ENCODE data around the gene OPHN1. TPM values are rescaled to one million over a fixed set of nuclear protein-coding genes. Genes with fewer than 3 reads are reported as not detected.

The OPHN1 gene, protein sequence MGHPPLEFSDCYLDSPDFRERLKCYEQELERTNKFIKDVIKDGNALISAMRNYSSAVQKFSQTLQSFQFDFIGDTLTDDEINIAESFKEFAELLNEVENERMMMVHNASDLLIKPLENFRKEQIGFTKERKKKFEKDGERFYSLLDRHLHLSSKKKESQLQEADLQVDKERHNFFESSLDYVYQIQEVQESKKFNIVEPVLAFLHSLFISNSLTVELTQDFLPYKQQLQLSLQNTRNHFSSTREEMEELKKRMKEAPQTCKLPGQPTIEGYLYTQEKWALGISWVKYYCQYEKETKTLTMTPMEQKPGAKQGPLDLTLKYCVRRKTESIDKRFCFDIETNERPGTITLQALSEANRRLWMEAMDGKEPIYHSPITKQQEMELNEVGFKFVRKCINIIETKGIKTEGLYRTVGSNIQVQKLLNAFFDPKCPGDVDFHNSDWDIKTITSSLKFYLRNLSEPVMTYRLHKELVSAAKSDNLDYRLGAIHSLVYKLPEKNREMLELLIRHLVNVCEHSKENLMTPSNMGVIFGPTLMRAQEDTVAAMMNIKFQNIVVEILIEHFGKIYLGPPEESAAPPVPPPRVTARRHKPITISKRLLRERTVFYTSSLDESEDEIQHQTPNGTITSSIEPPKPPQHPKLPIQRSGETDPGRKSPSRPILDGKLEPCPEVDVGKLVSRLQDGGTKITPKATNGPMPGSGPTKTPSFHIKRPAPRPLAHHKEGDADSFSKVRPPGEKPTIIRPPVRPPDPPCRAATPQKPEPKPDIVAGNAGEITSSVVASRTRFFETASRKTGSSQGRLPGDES
- 10 to 100 TPM in 2 of 4 donors, 1 to 10 TPM in 2; 6.9 to 14.0 (median 10.2) TPM for total RNA-seq

GRCh38 chrX:68433155-68433980 lies at the start of gene OPHN1:
TSS of gene OPHN1 (minus strand) at chrX:68433495. CDS start at chrX:68433020, 475 bp downstream.
- WGBS, 2 donors (ENCODE audit: low coverage in 1 of 2): no CpG with 5 or more reads among the region's 57 CpGs
- Histone ChIP-seq H3K27ac (peak within 1 kb of the TSS; percentile 82 to 88 (median 86)), H3K9me3 (no peaks in the 10 kb centered on the region), H3K27me3 (no peaks in the 10 kb centered on the region), H3K4me3 (peak within 1 kb of the TSS; percentile 63 to 67), H3K36me3 (no peaks in the 10 kb centered on the region), H3K4me1 (peaks cover 0 to 25% (median 0%) of the 10 kb centered on the region in 3 donors)
- ATAC-seq: peak; percentile 93
- TF ChIP-seq CTCF (IDR thresholded peaks at IDR 0.05) (no peak), POLR2A (IDR thresholded peaks at IDR 0.05) (peak in 1 of 2 donors; percentile 3)

DNA sequence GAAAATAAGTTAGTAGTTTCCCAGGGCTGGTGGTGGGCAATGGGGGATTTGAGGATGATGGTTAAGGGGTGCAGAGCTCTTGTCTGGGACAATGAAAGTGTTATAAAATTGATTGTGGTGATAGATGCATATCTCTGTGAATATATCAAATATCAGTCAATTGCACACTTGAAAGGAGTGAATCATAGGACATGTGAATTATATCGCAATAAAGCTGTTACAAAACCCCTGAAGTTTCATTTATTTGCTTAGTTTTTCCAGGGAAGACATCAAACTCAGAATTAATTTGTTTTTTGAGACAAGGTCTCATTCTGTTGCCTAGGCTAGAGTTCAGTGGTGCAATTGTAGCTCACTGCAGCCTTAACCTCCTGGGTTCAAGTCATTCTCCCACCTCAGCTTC lies 47.7 kb upstream of the OPHN1 start:
- WGBS, 2 donors (ENCODE audit: low coverage in 1 of 2): 91 to 100% methylated on average over 1 of the region's 1 CpG
- no peak for ATAC-seq
- H3K4me1 ChIP-seq: no peaks in the 10 kb centered on the region
- no peaks in the 10 kb centered on the region for H3K9me3 ChIP-seq
- H3K27me3 ChIP-seq: no peaks in the 10 kb centered on the region
- TF ChIP-seq POLR2A (IDR thresholded peaks at IDR 0.05): no peak
- no peak for TF ChIP-seq CTCF (IDR thresholded peaks at IDR 0.05)
- no peak for TF ChIP-seq POLR2AphosphoS5 (IDR thresholded peaks at IDR 0.05)
- TF ChIP-seq EP300 (IDR thresholded peaks at IDR 0.05): no peak
- H3K27ac ChIP-seq: no peak overlapping the region
- H3K36me3 ChIP-seq: no peaks in the 10 kb centered on the region
- no peak overlapping the region for H3K4me3 ChIP-seq

GRCh38 chrX:68464796-68465195 lies 31.5 kb upstream of the OPHN1 start:
- WGBS, 2 donors (ENCODE audit: low coverage in 1 of 2): 66 to 80% methylated on average over 1 to 3 of the region's 4 CpGs
- no peaks in the 10 kb centered on the region for H3K36me3 ChIP-seq
- H3K27ac ChIP-seq: no peak overlapping the region
- no peak for ATAC-seq
- H3K27me3 ChIP-seq: no peaks in the 10 kb centered on the region
- H3K9me3 ChIP-seq: no peaks in the 10 kb centered on the region
- H3K4me3 ChIP-seq: no peak overlapping the region
- H3K4me1 ChIP-seq: no peaks in the 10 kb centered on the region
- TF ChIP-seq CTCF (IDR thresholded peaks at IDR 0.05): no peak
- no peak for TF ChIP-seq EP300 (IDR thresholded peaks at IDR 0.05)
- no peak for TF ChIP-seq POLR2AphosphoS5 (IDR thresholded peaks at IDR 0.05)
- TF ChIP-seq POLR2A (IDR thresholded peaks at IDR 0.05): no peak

GRCh38 chrX:68463880-68464279 lies 30.6 kb upstream of the OPHN1 start:
- no peaks in the 10 kb centered on the region for H3K4me1 ChIP-seq
- no peak for ATAC-seq
- no peak for TF ChIP-seq POLR2AphosphoS5 (IDR thresholded peaks at IDR 0.05)
- no peak for TF ChIP-seq CTCF (IDR thresholded peaks at IDR 0.05)
- H3K27me3 ChIP-seq: no peaks in the 10 kb centered on the region
- WGBS, 2 donors (ENCODE audit: low coverage in 1 of 2): 100% methylated on average over 1 of the region's 1 CpG; no CpG with 5 or more reads in 1 of the 2 donors
- H3K9me3 ChIP-seq: no peaks in the 10 kb centered on the region
- H3K36me3 ChIP-seq: no peaks in the 10 kb centered on the region
- H3K4me3 ChIP-seq: no peak overlapping the region
- no peak overlapping the region for H3K27ac ChIP-seq

Data from gastroesophageal sphincter (tissue), 4 donors.